Activated CD4-positive, alpha-beta T cell treated with anti-CD3 and anti-CD28 coated beads, Interleukin-2, amount 10 ng/mL, durations not matched to agents 24 days and 14 days (primary cell): ENCODE measurements around the gene NRROS. TPM values are rescaled to one million over a fixed set of nuclear protein-coding genes. Genes with fewer than 3 reads are reported as not detected.
"Not testable (repeated sequence)": the region's sequence is repeated elsewhere in the genome, so short reads cannot be mapped to it uniquely, and the experiment has no call there.

ENCODE experiments used
- DNase-seq: peaks from one replicate; pipeline ENCODE4 v3.0.0; 2022
- H3K27ac Mint-ChIP-seq: one replicate; pipeline ENCODE4 v1.8.0; 2022; ENCODE audit warnings: mild to moderate bottlenecking, mixed read lengths
- H3K27me3 Mint-ChIP-seq: one replicate; pipeline ENCODE4 v1.8.0; 2022; ENCODE audit warnings: mixed read lengths
- H3K36me3 Mint-ChIP-seq: one replicate; pipeline ENCODE4 v1.8.0; 2022; ENCODE audit warnings: low read depth, mild to moderate bottlenecking, mixed read lengths
- H3K4me1 Mint-ChIP-seq: one replicate; pipeline ENCODE4 v1.8.0; 2021; ENCODE audit warnings: mixed read lengths
- H3K4me3 Mint-ChIP-seq: one replicate; pipeline ENCODE4 v1.8.0; 2022; ENCODE audit warnings: mild to moderate bottlenecking, moderate library complexity, mixed read lengths
- H3K9me3 Mint-ChIP-seq: one replicate; pipeline ENCODE4 v1.8.0; 2021; ENCODE audit warnings: mixed read lengths
- intact Hi-C: fragments of 100-400 bp; cut with micrococcal nuclease; formaldehyde crosslinking; loops from one replicate; pipeline ENCODE4 v1.15.1; 2023
- total RNA-seq: library from RNA; stranded (reverse); gene quantifications from 2 replicates; pipeline ENCODE4 v1.2.3, GENCODE V29; 2022

The NRROS gene
- 38.2 and 39.0 TPM in 2 replicates for total RNA-seq

DNA sequence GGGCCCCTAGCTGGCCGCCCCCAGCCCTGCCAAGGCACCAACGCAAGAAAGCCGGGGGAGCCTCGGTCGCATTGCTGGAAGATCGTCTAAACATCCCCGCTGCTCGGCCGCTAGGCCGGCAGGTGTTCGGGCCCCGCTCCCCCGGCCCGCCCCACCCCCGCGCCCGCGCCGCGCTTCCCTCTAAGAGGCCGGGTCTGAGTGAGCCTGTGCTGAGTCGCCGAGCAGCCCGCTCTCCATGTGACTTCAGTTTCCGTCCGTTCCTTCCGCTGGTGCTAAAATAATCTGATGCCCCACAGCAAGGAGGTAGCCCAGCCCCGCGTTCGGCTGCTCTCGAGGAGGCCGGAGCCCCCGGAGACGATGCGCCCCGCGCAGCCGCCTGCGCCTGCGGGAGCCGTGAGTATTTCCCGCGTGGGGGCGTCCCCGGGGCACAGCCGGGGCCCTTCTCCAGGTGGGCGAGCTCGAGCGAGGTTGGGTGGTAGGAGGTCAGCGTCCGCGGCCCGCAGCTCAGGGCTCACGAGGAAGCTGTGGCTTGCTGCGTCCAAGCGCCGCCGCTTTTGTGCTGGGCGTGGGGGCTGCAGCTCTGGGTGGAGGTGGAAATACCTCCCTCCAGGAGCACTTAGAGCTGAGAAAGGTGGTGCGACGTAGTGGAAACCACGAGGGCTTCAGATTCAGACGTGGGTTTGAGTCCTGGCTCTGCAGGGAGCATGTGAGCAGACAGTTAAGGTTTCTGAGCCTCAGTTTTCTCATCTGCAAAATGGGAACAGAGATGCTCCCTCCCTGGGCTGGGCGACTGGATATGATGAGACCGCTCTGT is at the start of gene NRROS:
TSS of gene NRROS (plus strand) at position 212 of the 814 bp plus-strand sequence. CDS start 14,846 bp downstream, outside the sequence.
- H3K27me3 Mint-ChIP-seq: no peaks in the 10 kb centered on the region

DNA sequence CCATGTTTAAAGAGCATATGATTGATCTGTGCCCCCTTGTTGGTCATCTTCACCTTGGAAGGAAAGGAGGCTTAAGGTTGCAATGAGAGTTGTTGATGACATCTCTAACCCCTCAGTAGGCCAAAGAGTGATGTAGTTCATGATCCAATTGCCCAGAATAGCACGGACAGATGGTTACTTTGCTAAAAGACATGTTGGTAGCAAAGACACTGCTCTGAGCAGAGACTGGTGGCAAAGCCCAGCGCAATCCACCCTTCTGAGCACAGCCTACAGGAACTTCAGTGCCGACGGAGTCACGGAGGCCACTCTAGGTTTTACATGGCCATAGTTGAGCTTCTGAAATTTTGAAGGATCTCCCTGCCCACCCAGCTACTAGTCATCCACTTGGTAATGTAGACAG is 49.2 kb upstream of the NRROS start:
- Mint-ChIP-seq H3K4me1 (no peaks in the 10 kb centered on the region), H3K4me3 (no peak overlapping the region), H3K9me3 (no peaks in the 10 kb centered on the region), H3K27ac (no peak overlapping the region), H3K36me3 (peaks cover 4% of the 10 kb centered on the region), H3K27me3 (peaks cover 3% of the 10 kb centered on the region)
- no peak for DNase-seq
- intact Hi-C loops: no loop called here

More for the DNA sequence above, at the start of gene NRROS:
- intact Hi-C loops: loop anchor here (1.0 to 5.0 kb wide), 7 partner anchors 15 to 101 kb away; partner anchors contain the start of genes CEP19, FBXO45, PIGX and WDR53
- Mint-ChIP-seq H3K4me3 (peak within 1 kb of the TSS; percentile 86), H3K36me3 (peaks cover 24% of the 10 kb centered on the region), H3K27ac (peak within 1 kb of the TSS; percentile 94), H3K9me3 (no peaks in the 10 kb centered on the region), H3K4me1 (peaks cover 53% of the 10 kb centered on the region)
- peak; percentile 89 for DNase-seq

DNA sequence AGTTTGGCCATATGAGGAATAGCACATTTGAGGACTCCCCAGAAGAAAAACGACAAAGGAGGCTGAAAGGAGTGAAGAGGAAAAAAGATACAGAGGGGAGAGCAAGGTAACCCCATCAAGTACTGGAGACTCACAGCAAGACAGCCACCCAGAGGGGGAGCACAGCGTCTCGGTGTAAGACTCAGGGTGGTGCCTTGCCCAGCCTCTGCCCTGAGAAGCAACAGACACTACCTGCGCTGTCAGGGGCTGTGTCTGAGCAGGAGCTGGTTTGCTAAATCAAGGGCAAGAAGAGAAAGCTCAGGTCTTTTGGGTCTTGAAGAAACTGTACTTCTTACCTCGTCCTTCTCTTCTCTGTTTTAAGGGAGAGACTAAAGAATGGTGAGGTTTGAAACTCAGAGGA is 43.1 kb upstream of the NRROS start:
- intact Hi-C loops: no loop called here
- H3K9me3 Mint-ChIP-seq: no peaks in the 10 kb centered on the region
- H3K27ac Mint-ChIP-seq: no peak overlapping the region
- no peak for DNase-seq
- peaks cover 22% of the 10 kb centered on the region for H3K27me3 Mint-ChIP-seq
- no peaks in the 10 kb centered on the region for H3K36me3 Mint-ChIP-seq
- H3K4me3 Mint-ChIP-seq: no peak overlapping the region
- peaks cover 13% of the 10 kb centered on the region for H3K4me1 Mint-ChIP-seq

DNA sequence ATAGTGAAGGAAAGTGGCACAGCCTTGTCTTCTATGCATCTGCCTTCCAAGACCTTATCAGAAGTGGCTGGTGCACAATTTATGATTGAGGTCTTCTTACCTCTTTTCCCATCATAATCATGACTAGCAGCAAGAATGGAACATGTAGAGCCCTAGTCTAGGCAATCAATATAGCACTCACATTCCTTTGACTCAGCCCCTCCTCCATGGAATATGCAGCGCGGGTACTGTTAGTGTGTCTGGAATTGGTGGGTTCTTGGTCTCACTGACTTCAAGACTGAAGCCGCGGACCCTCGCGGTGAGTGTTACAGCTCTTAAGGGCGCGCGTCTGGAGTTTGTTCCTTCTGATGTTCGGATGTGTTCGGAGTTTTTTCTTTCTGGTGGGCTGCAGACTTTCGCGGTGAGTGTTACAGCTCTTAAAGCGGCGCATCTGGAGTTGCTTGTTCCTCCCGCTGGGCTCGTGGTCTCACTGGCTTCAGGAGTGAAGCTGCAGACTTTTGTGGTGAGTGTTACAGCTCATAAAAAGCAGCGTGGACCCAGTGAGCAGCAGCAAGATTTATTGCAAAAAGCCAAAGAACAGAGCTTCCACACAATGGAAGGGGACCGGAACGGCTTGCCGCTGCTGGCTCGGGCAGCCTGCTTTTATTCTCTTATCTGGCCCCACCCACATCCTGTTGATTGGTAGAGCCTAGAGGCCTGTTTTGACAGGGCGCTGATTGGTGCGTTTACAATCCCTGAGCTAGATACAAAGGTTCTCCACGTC is 41.3 kb upstream of the NRROS start:
- intact Hi-C loops, H3K27ac Mint-ChIP-seq, H3K9me3 Mint-ChIP-seq, H3K36me3 Mint-ChIP-seq: not testable (repeated sequence)
- H3K27me3 Mint-ChIP-seq: peaks cover 22% of the 10 kb centered on the region
- peak; percentile 88 for DNase-seq
- H3K4me3 Mint-ChIP-seq: peak overlapping the region; percentile 87
- peaks cover 13% of the 10 kb centered on the region for H3K4me1 Mint-ChIP-seq

DNA sequence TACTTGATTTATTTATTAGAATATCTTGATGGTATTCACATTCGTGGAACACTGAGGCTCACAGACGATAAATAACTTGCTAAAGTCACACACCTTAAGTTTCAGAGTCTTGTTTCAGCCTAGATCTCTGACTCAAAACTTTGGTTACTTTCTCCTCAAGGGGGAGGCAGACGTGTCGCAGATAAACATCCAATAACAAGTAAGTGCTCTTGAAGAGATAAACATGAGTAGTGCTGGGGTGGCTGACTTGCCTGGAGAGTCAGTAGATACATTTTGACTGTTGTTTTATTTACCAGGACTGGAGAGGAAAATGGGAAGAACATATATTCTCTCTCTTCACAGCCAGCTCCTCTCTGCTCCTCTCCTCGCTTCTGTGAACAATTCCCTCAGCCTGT is 39.8 kb upstream of the NRROS start:
- DNase-seq: no peak
- Mint-ChIP-seq H3K9me3 (no peaks in the 10 kb centered on the region), H3K27me3 (peaks cover 22% of the 10 kb centered on the region), H3K4me1 (peaks cover 20% of the 10 kb centered on the region), H3K27ac (no peak overlapping the region), H3K4me3 (no peak overlapping the region), H3K36me3 (no peaks in the 10 kb centered on the region)
- intact Hi-C loops: no loop called here

DNA sequence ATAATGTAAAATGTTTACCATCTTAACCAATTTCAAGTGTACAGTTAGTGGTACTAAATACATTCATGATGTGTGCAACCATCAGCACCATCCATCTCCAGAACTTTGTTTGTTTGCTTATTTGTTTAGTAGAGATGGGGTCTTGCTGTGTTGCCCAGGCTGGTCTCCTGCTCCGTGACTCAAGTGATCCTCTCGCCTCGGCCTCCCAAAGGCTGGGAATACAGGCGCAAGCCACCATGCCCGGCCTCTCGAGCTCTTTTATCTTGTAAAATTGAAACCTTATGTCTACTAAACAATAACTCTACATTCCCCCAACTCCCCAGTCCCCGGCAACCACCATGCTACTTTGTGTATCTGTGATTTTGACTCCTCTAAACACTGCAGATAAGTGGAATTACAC is 39.1 kb upstream of the NRROS start:
- no peaks in the 10 kb centered on the region for H3K9me3 Mint-ChIP-seq
- H3K27ac Mint-ChIP-seq: no peak overlapping the region
- H3K27me3 Mint-ChIP-seq: peaks cover 19% of the 10 kb centered on the region
- DNase-seq: no peak
- H3K4me1 Mint-ChIP-seq: peaks cover 20% of the 10 kb centered on the region
- intact Hi-C loops: no loop called here
- H3K4me3 Mint-ChIP-seq: no peak overlapping the region
- H3K36me3 Mint-ChIP-seq: no peaks in the 10 kb centered on the region

DNA sequence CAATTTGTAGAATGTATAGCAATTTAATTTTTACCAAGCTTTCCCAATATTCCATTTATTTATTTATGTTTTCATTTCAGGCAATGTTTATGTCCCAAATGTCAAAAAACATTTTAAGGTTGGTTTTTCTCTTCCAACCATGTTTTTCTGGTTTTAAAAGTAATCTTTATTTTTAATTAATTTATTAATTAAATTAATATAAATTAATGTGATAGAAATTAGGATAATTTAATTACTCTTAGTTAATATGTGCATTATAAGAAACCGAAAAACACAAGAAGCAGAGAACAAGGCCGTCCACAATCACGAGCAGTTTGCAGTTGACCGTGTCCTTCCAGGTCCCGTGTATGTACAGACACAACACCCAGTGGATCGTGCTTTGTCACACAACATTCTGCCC is 36.8 kb upstream of the NRROS start:
- intact Hi-C loops: no loop called here
- H3K27ac Mint-ChIP-seq: no peak overlapping the region
- DNase-seq: no peak
- peaks cover 4% of the 10 kb centered on the region for H3K27me3 Mint-ChIP-seq
- no peaks in the 10 kb centered on the region for H3K36me3 Mint-ChIP-seq
- H3K4me3 Mint-ChIP-seq: no peak overlapping the region
- peaks cover 16% of the 10 kb centered on the region for H3K4me1 Mint-ChIP-seq
- H3K9me3 Mint-ChIP-seq: no peaks in the 10 kb centered on the region

DNA sequence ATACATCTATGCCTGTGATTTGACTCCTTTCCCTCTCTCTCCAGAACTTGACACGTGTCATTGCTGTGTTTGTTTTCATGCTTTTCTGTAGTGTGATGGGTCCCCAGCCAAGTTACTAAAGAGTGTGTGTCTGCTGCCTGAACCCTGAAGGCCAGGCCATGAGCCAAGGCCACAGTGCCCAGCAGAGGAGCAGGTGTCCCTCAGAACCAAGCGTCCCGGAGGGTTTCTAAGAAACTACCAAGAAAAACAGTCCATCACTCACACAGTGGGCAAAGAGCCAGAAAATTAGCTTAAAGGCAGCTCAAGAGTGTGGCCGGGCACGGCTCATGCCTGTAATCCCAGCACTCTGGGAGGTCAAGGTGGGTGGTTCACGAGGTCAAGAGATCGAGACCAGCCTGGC is 35.8 kb upstream of the NRROS start:
- H3K36me3 Mint-ChIP-seq: no peaks in the 10 kb centered on the region
- peaks cover 7% of the 10 kb centered on the region for H3K4me1 Mint-ChIP-seq
- H3K4me3 Mint-ChIP-seq: no peak overlapping the region
- DNase-seq: no peak
- intact Hi-C loops: loop anchor here (2.0 kb wide), 1 partner anchor 67 kb away; no protein-coding TSS in a partner anchor
- no peak overlapping the region for H3K27ac Mint-ChIP-seq
- H3K27me3 Mint-ChIP-seq: no peaks in the 10 kb centered on the region
- H3K9me3 Mint-ChIP-seq: no peaks in the 10 kb centered on the region

DNA sequence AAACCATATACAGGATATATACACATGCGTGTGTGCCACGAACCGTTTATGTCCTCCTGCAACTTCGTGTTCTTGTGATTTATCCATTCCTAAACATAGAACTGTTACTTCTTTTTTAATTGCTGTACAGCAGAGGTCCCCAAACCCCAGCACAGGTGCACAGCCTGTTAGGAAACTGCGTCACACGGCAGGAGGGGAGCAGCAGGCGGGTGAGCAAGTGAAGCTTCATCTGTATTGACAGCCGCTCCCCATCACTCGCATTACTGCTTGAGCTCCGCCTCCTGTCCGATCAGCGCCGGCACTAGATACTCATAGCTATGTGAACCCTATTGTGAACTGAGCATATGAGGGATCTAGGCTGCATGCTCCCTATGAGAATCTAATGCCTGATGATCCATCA is 34.9 kb upstream of the NRROS start:
- peak overlapping the region; percentile 51 for H3K4me3 Mint-ChIP-seq
- H3K27me3 Mint-ChIP-seq: no peaks in the 10 kb centered on the region
- H3K4me1 Mint-ChIP-seq: peaks cover 13% of the 10 kb centered on the region
- DNase-seq: peak; percentile 86
- H3K27ac Mint-ChIP-seq: no peak overlapping the region
- H3K9me3 Mint-ChIP-seq: no peaks in the 10 kb centered on the region
- intact Hi-C loops: loop anchor here (2.0 kb wide), 1 partner anchor 68 kb away; no protein-coding TSS in a partner anchor
- no peaks in the 10 kb centered on the region for H3K36me3 Mint-ChIP-seq

DNA sequence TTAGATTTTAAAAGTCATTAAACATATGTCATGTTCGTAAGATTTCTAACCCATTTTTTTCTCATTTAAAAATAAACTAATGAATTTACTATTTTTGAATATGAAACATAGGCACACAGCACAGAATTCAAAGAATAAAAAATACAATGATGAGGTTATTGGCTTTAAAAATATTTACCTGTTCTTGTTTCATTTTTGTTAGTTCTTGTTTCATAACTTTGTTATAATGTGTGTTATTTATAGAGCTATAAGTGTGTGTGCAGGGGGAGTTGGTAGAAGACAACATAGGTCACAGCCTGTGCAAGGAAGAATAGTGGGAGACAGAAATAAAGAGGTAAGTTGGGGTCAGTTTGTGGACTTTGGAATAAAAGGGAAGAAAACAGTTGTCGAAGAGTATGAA is 30.8 kb upstream of the NRROS start:
- H3K9me3 Mint-ChIP-seq: no peaks in the 10 kb centered on the region
- H3K36me3 Mint-ChIP-seq: no peaks in the 10 kb centered on the region
- peaks cover 36% of the 10 kb centered on the region for H3K4me1 Mint-ChIP-seq
- DNase-seq: no peak
- no peak overlapping the region for H3K4me3 Mint-ChIP-seq
- no peak overlapping the region for H3K27ac Mint-ChIP-seq
- intact Hi-C loops: loop anchor here (1.0 to 2.0 kb wide), 7 partner anchors 16 to 361 kb away; partner anchors contain the start of gene NCBP2
- no peaks in the 10 kb centered on the region for H3K27me3 Mint-ChIP-seq

DNA sequence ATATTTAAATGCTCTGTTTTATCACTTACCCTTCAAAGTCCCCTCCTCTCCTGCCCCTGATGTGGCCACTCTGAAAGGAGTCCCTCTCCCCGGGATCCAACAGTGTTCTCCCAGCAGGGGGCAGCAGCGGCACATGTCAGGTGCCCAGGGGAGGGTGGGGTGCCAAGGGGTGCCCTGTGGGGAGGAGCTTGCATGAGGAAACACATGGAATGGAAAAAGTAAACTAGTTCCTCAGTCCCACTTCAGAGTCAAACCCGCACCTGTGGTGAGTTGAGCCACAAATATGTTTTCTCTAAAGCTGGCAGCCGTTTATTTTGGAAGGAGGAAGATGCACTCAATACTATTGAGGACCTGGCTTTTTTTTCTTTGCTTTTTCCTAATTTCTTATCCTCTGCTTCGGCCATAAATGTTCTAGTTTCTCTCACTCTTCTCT is 30.1 kb upstream of the NRROS start:
- Mint-ChIP-seq H3K4me1 (peaks cover 35% of the 10 kb centered on the region), H3K9me3 (no peaks in the 10 kb centered on the region), H3K4me3 (peak overlapping the region; percentile 62), H3K27ac (peak overlapping the region; percentile 66), H3K36me3 (no peaks in the 10 kb centered on the region), H3K27me3 (no peaks in the 10 kb centered on the region)
- intact Hi-C loops: loop anchor here (1.0 to 2.0 kb wide), 7 partner anchors 15 to 360 kb away; partner anchors contain the start of gene NCBP2
- DNase-seq: peak; percentile 97

DNA sequence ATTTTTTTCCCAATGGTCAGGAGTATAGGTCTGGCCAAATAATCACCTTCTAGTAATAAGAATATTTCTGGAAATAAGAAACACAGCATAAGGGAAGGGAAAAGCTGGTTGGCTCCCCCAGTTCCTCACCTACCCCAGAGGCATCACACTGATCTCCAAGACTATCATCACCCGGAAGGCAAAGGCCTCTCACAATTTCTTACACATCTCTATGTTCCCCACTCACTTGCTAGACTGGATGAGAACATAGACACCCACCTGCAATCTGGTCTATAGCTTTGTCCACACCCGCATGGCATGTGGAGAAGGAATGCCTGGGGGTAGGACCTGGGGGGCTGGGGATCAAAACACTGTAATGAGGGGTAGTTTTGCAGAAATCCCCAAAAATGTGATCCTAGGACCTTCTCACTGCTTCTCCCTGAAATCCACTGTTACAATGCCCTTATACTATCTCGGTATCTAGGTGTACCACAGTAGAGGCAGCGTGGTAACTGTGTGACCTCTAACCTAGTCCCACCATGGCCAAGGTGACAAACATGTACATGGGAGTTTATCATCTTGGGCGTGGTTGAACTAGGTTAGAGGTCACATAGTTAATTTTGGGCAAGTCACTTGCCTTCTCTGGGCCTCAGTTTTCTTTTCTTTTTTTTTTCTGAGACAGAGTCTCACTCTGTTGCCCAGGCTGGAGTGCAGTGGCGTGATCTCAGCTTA is 29.5 kb upstream of the NRROS start:
- Mint-ChIP-seq H3K27ac (peak overlapping the region; percentile 66), H3K4me1 (peaks cover 31% of the 10 kb centered on the region), H3K36me3 (no peaks in the 10 kb centered on the region), H3K4me3 (peak overlapping the region; percentile 62), H3K9me3 (no peaks in the 10 kb centered on the region), H3K27me3 (no peaks in the 10 kb centered on the region)
- peak; percentile 68 for DNase-seq
- intact Hi-C loops: loop anchor here (1.0 to 2.0 kb wide), 7 partner anchors 14 to 359 kb away; partner anchors contain the start of gene NCBP2

DNA sequence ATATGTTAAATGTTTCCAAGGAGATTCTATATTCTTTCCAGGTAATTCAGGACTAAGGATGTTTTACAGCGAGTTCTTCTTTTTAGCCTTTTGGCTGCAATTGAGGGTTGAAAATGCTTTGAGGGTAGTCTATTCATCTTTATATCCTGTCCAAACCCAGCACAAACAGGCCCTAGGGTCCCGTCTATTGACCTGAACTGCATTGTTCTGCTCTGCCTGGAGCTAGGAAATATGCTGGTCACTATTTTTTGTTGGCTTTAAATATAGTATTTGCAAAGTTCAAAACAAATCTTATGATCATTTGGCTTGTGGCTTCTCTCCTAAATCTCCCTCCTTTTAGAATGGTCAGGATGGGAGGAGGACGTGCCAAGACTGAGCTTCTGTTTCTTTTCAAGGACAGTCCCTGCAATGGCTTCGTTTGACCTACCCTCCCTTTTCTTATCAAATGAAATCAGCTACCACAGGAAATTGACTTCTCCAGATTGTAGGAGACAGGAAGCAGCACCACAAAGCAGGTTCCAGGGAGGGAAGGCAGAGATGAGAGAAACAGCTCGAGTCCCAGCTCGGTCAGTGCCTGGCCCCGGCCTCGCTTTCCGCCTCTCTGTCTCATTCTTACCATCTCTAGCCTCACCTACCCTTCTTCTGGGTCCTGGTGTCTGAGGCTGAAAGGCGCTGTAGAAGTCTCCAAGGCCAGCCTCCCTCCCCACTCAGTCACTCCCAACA is 27.6 kb upstream of the NRROS start:
- intact Hi-C loops: no loop called here
- Mint-ChIP-seq H3K27ac (peak overlapping the region; percentile 81), H3K27me3 (no peaks in the 10 kb centered on the region), H3K9me3 (no peaks in the 10 kb centered on the region), H3K4me1 (peaks cover 31% of the 10 kb centered on the region), H3K36me3 (no peaks in the 10 kb centered on the region), H3K4me3 (peak overlapping the region; percentile 59)
- DNase-seq: peak; percentile 76
